GM12892 (cell line): Measurements from ENCODE around the gene C1orf226.

ENCODE experiments used
- POLR2A ChIP-seq: IDR thresholded peaks from 2 replicates; pipeline ENCODE4 v1.6.1; 2011; ENCODE audit warnings: low read depth, low read length, control low read depth
- POLR2AphosphoS5 ChIP-seq: IDR thresholded peaks from 2 replicates; pipeline ENCODE4 v1.6.1; 2011; ENCODE audit warnings: low read depth, low read length, control low read depth

- TF ChIP-seq POLR2AphosphoS5 (no peak), POLR2A (no peak)
These were observed 17.7 kb upstream of the C1orf226 start for GRCh38 chr1:162363823-162364222.
